ENCODE data around the gene KRT4.

DNA sequence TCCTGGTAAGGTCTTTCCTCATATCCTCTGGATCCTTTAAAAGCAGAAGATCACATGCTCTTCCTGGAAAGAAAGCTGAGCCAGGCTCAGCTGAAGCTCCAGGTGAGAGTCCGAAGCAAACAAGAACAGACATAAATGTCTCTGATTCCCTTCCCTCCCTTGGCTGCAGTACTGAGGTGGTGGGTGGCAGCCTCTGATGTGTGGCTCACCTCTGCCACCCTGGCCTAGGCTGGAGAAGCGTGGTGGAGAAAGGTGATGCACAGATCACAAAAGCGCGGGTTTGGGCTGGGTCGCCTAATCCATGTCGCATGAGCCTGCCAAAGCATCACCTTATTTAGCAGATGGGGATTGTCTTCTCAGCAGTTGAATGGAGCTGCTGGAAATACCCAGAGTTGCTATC is 34.0 kb downstream of the KRT4 start:
- TF ChIP-seq, protein P1, sequence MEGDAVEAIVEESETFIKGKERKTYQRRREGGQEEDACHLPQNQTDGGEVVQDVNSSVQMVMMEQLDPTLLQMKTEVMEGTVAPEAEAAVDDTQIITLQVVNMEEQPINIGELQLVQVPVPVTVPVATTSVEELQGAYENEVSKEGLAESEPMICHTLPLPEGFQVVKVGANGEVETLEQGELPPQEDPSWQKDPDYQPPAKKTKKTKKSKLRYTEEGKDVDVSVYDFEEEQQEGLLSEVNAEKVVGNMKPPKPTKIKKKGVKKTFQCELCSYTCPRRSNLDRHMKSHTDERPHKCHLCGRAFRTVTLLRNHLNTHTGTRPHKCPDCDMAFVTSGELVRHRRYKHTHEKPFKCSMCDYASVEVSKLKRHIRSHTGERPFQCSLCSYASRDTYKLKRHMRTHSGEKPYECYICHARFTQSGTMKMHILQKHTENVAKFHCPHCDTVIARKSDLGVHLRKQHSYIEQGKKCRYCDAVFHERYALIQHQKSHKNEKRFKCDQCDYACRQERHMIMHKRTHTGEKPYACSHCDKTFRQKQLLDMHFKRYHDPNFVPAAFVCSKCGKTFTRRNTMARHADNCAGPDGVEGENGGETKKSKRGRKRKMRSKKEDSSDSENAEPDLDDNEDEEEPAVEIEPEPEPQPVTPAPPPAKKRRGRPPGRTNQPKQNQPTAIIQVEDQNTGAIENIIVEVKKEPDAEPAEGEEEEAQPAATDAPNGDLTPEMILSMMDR (conservative IDR thresholded peaks at IDR 0.05 in 1 of 2, IDR thresholded peaks at IDR 0.05 in 1 of 2; ENCODE audit: extremely low read depth in 1 of 2, insufficient read depth in 1 of 2, low read depth in 1 of 2, low read length in 2 of 2), result no peak
- TF ChIP-seq EZH2 (IDR thresholded peaks at IDR 0.05; ENCODE audit: borderline replicate concordance, low read length), result no peak

All from mammary epithelial cell (primary cell).